Measurements from ENCODE around the gene PRXL2B.

The PRXL2B gene

GRCh38 chr1:2601721-2602303 lies 15.2 kb downstream of the PRXL2B start:
- no peak for DNase-seq

- DNase-seq, result no peak
These were observed 15.8 kb downstream of the PRXL2B start for GRCh38 chr1:2602311-2602835.

- DNase-seq, result no peak
These were observed 16.4 kb downstream of the PRXL2B start for GRCh38 chr1:2602866-2603520.

GRCh38 chr1:2603521-2604155 lies 17.1 kb downstream of the PRXL2B start:
- no peak for DNase-seq

GRCh38 chr1:2604156-2604843 lies 17.7 kb downstream of the PRXL2B start:
- no peak for DNase-seq

DNA sequence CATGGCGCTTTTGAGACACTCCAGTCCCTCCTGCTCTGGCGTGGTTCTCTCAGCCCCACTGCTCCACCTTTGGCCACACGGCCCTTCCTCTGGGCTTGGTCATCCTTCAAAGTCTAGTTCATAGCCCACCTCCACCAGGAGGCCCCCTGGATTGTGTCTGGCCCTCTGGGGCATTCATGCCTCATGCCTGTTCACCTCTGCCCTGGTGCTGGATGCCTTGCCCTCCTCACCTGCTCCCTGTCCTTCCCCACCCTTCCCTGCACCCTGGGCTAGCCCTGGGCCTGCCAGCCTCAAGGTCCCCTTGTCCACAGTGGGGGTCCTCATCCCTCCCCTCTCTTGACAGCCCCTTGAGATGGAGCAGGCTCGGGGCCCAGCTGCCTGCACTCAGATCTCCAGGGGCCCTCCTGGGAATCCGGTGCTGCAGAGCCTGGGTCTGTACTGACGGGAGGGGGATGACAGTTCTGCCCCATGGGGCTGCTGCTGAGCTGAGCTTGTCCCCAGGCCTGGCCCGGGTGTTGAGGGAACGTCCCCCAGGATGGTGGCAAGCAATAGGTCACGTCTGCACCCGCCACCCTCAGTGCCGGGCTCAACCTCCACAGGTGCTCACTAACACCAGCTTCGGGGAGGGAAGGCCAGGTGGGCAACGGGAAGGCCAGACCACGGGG lies 18.4 kb downstream of the PRXL2B start:
- no peak for DNase-seq

- no peak for DNase-seq
These were observed 19.2 kb downstream of the PRXL2B start for GRCh38 chr1:2605509-2606395.

GRCh38 chr1:2606396-2606880 lies 19.9 kb downstream of the PRXL2B start:
- DNase-seq, result no peak

DNA sequence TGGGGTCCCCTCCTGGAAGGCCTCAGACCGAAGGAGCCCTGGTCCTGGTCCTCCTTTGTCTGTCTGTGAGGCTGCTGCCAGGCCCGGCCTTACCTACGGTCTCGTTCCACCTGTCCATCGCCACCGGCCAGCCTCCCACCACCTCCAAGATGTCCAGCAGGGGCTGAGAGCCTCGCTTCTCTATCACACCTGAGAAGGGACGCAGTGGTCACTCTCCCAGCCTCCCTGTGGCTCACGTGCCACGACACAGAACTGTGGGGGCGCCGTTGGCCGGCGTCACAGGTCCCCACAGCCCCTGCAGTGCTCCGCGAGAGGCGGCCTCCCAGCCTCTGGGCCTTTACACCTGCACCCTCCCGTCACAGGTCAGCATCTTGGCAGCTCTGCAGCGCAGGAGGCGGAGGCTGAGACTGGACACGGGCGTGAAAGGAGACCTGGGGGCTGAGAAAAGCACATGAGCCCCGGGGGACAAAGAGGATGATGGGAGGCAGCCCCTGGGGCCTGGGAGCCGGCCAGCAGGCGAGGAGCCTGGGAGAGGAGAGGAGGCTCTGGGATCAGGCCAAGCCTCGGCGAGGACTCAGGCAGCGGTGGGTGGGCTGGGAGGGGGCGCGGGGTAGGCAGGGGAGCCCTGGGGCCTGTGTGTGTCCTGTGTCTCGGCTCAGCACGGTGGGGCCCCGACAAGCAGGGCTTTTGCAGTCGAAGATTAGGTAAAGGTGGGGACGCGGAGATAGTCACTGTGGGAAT lies 20.5 kb downstream of the PRXL2B start:
- no peak for DNase-seq

GRCh38 chr1:2607641-2608091 lies 21.1 kb downstream of the PRXL2B start:
- no peak for DNase-seq

- DNase-seq, result no peak
These were observed 22.9 kb downstream of the PRXL2B start for GRCh38 chr1:2609319-2610035.

GRCh38 chr1:2610036-2610959 lies 23.7 kb downstream of the PRXL2B start:
- DNase-seq, result no peak

DNA sequence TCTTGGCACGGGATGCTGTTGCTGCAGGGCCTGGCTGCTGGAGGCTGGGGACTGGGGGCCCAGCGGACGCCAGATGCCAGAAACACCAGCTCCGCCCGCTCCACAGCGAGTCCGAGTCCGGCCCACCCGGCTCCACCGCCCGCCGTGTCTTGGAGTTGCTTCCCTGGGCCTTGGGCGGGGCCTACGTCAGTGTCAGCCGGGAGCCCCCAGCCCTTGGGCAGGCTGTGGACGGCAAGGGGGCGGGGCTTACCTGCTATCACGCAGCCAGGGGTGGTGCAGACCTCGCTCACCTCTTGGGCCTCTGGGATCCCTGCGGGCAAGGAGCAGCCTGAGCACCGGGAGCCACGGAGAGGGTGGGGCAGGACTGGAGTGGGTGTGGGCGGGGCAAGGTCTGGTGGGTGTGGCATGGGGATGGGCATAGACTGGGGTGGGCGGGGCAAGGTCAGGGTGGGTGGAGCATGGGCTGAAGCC lies 24.5 kb downstream of the PRXL2B start:
- peak; percentile 12 for DNase-seq

DNA sequence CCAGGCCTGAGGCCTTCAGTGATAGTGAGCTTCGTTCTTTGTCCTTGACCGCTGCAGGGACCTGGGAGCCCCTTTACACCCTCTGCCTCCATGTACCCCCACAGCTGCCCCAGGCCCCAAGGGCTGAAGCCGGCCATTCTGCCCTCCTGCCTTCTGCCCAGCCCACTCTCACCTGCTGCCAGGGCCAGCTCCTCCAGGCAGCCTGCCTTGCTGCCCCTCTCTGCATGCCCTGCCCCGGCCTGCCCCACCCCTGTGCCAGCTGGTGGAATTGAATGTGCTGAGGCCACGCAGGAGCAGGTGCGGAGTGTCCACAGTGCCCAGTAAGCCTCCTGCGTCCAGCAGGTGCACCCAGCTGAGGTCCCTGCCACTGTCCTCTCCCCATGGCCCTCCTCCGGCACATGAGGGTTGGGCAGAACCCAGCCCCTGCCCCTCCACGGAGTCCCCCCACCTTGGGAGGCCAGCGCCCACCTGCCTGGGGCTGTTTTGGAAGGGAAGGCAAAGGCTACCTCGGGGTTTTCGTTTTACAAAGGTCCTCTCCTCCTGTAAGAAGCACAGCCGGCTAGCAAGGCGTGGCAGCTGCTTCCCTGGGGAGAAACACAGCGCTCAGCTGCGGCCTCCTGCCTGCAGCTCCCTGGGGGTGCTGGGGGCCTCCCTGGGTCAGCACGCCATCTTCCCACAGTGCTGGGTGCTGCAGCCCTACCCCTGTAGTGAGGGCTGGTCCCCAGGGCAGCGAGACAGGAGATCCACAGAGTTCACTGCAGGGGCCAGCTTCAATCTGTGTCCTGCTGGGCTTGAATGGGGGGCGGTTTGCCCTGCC lies 25.3 kb downstream of the PRXL2B start:
- no peak for DNase-seq

DNA sequence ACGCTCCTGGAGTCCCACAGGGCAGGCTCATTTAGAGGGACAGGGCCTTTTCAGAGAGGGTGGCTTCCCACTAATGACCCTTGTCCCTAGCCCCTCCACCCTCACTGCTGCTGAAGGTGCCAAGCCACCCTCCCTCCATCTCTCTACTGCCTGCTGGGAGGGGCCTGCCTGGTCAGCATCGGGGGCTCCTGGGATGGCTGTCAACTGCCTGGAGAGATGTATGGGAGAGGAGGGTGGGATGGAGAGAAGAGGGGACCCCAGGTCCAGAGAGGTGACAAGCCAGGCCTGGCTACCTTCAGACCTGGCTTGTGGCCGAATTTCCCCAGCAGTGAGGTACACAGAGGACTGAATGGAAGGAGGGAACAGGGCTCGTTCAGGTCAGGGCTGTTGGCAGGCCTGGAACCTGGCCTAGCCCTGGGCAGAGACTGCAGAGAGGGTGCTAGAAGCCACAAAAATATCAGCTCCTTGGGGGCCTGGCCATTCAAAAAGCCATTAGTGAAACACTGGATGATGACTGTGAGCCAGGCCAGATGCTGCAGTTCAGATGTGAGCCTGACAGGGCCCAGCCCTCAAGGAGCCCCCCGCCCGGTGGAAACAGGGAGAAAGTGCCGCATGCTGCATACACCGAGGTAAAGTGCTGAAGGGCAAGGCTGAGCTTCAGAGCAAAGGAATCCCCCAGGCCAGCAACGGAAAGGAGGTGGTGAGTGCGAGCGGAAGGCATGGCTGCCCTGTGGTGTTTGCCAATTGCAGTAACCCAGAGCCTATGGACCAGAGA lies 26.2 kb downstream of the PRXL2B start:
- DNase-seq, result no peak

GRCh38 chr1:2614145-2614544 lies 27.6 kb downstream of the PRXL2B start:
- DNase-seq, result no peak

- DNase-seq, result no peak
These were observed 31.4 kb downstream of the PRXL2B start for GRCh38 chr1:2617971-2618470.

Measured in CD4-positive, alpha-beta T cell treated with Interferon gamma for 1 hour (primary cell).